GOT3 (cell line): Measurements from ENCODE around the gene RAB23.
A peak's percentile ranks its signal among the peaks of the same experiment; 100 is the strongest.

Experiments
- DNase-seq: peaks from one replicate; lab custom pipeline; 2025; ENCODE audit warnings: mixed read lengths; lab: John Stamatoyannopoulos, UW

Gene RAB23

DNA sequence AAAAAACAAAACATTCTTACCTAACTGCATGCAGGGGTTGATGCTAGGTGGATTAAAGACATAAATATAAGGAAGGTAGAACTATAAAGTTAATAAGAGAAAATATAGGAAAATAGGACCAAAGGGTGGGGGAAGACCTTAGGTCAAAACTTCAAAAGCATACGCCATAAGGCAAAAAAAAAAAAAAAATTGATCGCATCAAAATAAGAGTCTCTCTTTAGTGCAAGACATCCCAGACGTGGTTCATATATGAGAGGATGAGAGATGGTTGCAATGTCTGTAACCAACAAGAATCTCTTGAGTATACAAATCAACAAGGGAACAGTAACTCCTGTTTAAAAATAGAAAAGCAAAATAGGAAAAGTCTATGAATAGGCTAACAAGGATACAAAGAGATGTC, 41.5 kb downstream of the RAB23 start:
- DNase-seq = no peak

DNA sequence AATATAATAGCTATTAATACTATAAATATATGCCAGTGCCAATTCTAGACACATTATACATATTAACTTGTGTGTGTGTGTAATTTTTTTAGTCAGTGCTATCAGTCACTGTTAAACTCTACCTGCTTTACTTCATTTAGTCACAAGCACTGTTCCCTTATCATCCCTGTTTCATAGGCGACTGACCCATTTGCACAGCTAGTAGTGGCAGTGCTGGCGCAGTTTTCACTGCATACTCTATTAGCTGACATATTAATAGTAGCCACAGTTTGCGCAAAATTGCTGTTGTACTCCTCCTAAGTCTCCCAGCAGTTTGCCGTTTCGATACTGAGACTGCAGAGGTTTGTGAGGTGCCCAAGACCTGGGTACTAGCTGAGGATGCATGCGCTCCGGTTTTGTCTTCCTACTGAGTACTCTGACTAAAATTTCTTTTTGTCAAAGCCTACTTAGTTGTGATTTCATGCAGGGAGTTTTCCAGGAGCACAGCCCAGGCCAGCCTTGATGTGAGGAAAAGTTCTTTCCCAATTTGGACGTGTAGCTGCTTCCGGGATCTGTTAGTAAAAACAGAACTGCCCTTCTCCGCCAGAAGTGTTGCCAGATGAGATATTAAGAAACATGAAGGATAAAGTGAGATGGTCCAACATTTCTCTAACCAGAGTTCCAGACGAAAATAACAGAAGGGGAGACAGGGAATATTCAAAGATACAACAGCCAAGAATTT, 44.4 kb downstream of the RAB23 start:
- no peak for DNase-seq

DNA sequence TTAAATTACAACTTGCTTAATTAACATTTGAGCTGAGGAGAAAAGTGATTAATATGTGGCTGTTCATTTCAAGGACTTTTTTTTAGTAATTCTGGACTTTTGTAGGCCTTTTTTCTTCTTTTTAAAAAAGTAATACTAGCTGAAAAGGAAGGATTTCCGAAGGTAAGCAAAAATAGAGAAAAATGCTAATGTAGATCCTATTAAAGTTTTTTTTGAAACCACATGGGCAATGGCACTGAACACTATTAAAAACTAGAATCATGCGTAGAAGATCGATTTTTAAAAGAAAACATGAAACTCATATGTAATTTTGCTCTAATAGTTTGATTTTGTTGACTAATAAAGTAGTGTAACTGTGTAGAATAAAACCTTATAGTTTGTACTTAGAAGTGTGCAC, 47.6 kb downstream of the RAB23 start:
- no peak for DNase-seq

DNA sequence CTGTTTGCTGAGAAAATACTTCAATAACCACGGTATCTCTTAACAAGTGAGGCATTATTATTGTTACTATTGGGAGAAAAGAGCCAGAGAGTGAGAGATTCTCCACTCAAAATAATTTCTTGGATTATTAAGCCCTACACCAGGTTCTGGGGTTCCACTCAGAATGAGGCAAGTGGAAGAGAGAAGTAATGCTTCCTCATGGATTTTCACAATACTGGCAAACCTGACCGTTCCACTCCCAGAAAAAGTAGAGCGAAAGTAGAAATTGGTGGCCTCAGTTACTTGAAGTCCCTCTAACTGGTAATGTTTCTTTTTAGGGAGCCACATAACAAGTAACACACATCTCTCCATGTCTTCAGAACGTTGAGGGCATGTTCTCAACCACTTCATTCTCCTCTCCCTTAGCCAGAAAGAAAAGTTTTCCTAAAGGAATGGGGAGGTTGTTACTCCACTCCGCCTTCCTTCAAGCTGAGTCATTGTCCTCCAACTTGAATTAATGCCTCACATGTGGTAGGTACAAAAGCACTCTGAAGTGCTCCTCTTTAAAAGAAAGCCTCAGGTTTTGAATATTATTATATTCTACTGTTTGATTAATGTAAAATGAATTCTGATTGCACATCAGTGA, 48.1 kb downstream of the RAB23 start:
- DNase-seq = no peak

DNA sequence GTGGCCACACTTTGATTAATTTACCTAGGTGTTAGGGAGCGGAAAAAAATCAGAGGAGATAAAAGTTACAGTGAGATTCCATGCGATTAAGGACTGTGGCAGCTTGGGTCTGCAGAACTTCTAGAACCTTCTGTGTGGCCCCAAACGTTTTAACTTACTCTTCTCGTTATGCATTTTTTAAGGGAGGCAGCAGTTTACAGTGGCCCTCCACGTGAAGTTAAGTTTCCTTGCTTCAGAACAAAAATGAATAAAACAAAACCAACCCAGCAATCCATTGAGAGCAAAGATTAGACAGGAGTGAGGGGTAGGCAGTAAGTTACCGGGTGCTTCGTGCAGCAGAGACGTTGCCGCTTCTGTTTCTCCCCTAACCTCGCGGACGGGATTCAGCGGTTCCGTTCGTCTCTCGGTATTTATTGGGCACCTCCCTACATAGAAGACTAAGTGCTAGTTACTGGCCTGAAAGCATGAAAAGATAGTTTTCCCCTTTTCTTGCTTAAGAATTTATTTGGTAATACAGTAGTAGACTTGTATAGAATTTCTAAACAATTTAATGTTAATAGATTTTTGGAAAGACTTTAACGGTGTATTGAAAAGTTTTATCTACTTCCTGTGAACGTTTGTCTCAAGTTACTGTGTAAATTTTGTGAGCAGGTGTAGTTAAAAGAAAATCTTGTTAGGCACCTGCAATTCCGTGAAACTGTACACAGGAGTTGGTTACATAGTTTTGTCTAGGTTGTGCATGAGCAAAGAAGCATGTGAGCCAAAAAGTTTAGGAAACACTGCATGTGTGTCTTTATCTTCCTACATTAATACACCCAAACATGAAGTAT, 48.8 kb downstream of the RAB23 start:
- DNase-seq = no peak

DNA sequence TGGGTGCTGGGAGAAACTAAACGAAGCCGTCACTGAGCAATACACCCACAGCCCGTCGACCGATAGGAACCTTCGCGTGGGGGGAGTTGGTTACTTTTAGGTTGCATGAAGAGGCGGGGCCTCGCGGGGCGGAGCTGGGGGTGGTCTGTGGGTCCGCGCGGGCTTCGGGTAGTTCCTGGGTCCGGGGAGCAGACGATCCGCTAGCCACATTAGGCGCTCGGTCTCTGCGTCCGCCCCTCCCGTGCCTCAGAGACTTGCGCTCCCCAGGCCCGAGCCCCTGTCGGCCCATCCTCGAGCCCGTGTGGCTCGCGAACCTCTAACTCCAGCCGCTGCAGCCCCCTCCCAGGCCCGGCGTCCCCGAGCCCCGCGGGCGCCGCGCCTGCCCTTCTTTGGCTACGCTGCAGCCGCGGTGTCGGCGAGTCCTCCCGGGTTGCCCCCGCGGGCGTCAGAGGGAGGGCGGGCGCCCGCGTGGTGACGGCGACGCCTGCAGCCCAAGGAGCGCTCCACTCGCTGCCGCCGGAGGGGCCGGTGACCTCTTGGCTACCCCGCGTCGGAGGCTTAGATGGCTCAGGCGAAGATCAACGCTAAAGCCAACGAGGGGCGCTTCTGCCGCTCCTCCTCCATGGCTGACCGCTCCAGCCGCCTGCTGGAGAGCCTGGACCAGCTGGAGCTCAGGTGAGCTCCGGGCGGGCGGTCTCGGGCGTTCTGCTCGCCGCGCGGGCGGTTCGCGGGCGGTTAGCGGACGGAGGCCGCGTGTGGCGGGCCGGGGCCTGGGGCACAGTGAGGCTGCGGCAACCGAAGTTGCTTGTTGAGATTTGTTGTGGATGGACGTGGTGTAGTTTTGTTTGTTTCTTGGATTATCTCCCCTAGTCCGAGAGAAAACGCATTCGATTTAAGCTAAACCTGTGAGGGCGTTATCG, 49.7 kb downstream of the RAB23 start, which contains the start of gene BAG2:
TSS of gene BAG2 (plus strand) at position 191 of the 920 bp plus-strand sequence. CDS start at position 563, 372 bp downstream.
- DNase-seq = peak; percentile 71

DNA sequence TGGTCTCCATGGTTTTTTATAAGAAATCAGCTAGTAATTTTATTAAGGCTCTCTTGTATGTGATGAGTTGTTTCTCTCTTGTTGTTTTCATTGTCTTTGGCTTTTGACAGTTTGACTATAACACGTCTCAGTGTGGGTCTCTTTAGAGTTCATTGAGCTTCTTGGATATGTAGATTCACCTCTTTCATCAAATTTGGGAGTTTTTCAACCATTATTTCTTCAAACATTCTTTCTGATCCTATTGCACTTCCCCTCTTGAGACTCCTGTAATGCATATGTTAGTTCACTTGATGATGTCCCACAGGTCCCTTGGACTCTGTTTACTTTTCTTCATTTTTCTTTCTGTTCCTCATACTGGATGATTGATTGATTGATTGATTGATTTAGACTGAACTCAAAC, 57.0 kb downstream of the RAB23 start:
- no peak for DNase-seq

DNA sequence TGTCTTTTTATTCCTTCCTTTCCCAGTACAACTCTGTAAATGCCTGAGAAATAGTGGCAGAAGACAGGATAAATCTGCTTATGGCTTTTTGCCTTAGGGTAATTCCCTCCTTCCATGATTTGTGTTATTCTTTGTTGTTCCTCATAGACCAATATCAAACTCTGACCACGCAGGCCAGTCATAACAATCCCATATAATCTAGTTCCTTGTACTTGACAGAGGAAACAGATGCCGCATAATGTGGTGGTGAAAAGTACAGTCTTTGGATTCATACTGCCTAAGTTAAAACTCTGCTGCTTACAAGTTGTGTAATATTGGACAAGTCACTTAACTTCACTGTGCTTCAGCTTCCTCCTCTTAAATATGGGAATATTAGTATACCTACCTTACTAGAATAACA, 58.2 kb downstream of the RAB23 start:
- DNase-seq = no peak

DNA sequence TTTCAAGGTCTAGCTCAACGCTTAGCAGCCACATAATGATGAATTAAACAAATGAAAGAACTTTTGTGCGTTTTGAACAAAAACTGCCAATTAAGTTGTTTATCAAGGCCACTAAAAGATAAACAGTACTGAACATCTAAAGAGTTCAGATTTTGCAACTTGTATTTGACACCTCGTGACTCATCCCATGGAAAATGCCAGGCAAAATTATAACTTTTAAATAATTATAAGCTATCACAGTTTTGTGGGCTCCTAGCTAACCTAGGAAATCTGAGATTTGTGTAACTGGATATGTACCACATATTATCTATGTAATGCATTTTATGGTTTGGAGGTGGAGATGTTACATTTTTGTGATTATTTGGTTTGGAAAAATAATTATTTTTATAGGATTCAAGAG, 59.6 kb downstream of the RAB23 start:
- no peak for DNase-seq

DNA sequence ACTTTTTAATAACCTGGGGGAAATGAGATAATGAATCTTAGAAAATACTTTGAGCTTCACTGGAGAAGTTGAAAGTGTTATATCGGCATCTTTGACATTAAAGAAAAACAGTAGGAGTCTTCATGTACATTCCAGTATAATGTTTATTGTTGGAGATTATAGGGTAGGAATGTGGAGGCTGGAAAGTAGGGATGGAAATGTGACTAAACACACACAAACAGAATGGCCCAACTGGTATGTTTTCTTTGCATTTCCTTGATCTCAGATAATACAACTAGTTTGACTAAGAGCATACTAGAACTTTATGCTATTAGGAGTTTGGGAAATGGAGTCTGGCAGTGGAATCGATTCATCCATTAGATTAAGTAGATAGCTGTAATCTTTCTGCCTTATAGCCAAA, 60.1 kb downstream of the RAB23 start:
- DNase-seq = no peak

DNA sequence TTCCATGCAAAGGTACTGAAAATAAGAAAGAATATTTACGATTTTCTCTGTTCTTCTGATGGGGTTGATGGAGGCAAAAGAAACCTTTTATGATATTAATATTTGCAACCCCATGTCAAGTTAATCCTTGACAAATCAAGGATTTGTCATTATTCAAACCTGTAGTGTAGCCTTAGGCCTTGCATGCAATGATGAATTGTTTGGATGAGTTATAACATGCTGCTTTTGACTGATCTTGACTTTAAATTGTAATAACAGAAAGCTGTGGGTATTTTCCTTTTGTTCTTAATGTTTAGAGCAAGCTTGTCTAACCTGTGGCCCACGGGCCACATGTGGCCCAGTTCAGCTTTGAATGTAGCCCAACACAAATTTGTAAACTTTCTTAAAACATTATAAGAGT, 63.0 kb downstream of the RAB23 start:
- no peak for DNase-seq

DNA sequence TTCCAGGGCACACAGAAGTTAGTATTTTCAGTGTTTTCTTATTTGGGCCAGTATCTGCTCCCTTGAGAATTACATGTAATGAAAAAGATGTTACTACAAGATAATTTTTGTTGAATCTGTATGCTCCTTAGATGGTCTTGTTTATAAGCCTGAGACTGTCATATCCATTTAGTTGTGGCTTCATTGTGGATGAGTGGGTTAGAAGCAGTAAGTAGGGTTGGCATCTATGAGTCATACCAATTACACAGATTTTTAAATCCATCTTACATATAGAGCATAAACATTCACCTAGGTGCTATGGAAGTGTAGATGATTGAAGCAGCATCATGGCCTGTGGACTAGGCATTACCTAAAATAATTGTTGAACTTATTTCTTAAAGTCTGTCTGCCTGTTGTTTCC, 63.4 kb downstream of the RAB23 start:
- no peak for DNase-seq

DNA sequence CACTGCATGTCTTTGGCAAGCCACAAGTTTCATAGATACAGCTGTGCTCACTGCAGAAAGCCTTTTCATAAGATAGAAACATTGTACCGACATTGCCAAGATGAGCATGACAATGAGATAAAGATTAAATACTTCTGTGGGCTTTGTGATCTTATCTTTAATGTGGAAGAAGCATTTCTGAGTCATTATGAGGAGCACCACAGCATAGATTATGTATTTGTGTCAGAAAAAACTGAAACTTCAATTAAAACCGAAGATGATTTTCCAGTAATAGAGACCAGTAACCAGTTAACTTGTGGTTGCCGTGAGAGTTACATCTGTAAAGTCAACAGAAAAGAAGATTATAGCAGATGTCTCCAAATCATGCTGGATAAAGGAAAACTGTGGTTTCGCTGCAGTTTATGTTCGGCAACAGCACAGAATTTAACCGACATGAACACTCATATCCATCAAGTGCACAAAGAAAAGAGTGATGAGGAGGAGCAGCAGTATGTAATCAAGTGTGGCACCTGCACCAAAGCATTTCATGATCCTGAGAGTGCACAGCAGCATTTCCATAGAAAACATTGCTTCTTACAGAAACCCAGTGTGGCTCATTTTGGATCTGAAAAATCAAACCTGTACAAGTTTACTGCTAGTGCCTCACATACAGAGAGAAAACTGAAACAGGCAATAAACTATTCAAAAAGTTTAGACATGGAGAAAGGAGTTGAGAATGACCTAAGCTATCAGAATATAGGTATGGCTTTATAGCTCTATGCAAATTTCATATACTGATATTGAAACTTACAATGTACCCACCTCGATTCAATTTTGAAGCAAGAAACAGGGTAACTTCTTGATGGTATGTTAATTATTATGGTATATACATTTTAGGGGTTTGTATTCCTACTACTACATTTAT, 73.9 kb downstream of the RAB23 start:
- DNase-seq = no peak

DNA sequence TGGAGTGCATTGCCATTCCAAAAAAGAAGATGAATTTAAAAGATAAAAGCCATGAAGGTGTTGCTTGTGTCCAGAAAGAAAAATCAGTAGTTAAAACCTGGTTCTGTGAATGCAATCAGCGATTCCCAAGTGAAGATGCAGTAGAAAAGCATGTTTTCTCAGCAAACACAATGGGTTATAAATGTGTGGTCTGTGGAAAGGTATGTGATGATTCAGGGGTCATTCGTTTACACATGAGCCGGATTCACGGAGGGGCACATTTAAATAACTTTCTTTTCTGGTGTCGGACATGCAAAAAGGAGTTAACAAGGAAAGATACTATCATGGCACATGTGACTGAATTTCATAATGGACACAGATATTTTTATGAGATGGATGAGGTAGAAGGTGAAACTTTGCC, 74.7 kb downstream of the RAB23 start:
- DNase-seq = no peak

DNA sequence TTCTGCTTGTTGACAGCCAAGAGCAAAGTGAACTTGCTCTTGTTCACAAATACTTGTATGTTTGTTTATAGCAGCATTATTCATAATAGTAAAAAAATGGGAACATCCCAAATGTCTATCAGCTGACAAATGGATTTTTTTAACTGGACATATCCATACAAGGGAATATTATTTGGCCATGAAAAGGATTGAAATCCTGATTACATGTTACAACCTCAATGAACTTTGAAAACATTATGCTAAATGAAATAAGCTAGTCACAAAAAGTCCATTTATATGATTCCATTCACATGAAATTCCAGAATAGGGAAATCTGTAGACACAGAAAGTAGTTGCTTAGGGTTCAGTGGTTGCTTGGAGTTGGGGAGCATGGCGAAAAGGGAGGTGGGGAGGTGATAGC, 78.4 kb downstream of the RAB23 start:
- no peak for DNase-seq

DNA sequence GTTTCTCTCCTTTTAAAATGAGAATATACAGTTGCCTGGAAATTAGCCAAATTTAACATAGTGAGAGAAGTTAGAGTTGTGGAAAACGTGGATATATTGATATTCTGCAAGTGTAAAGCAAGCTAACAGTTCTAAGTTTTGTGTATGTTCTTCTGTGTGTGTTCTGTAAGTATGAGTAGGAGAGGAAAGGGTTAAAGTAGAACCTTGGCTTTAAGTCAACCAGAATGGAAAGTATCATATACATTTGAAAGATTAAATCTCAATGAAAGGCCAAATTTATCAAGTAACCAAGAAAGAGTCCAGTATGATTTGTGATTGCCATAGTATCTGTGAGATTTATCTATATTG, 80.0 kb downstream of the RAB23 start:
- no peak for DNase-seq

DNA sequence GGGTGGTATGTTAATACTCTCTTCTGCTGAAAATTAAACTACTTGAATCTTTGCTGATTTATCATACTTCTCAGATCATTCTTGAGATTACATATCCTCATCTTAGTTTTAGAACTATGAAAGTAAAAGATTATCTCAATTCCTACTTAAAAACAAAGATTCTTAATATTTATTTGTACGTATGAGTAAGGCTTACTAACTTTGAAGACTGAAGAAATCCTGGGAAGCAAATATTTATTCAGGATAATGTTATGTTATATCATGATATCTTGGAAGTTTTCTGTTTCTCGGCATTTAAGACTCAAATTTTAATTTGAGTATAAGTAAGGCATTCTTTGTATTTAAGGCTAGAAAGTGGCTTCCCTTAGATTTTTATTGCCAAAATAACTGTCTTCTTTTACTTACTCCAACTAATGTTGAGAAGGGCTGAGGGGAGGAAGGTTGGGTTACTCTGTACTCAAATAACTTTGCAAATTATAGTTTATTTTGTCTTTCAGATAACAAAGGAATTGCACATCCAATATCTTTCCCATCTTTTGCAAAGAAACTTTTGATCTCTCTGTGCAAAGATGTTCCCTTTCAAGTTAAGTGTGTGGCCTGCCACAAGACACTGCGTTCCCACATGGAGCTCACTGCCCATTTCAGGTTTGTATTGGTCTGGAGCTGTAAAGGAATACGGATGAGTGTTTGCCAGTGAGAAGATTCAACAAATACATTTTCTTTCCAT, 80.5 kb downstream of the RAB23 start:
- no peak for DNase-seq

DNA sequence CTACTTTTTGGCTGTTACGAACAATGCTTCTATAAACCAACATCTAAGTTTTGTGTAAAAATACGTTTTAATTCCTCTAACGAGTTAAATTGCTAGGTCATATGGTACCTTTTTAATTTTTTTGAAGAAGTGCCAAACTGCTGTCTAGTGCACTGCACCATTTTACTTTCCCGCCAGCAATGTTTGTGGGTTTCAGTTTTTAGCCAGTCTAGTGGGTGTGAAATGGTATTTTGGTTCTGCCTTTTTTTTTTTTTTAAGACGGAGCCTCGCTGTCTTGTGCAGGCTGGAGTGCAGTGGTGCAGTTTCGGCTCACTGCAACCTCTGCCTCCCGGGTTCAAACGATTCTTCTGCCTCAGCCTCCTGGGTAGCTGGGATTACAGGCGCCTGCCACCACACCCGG, 84.1 kb downstream of the RAB23 start:
- DNase-seq = no peak

DNA sequence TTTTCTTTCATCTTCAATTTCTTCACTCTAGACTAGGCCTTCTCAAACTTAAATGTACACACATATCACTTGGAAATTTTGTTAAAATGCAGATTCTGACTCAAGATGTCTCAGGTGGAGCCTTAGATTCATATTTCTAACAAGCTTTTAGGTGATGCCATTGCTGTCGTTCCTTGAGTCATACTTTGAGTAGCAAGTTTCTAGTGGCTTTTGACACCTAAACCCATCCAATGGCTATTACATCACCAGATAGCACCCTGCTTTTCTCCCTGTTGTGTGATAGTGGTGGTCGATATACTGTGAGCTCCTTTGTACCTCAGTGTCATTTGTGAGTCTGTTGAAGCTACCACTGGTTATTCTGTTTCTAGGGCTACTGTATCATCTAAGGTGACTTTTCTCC, 84.8 kb downstream of the RAB23 start:
- DNase-seq = no peak
